KOPT-K1 (cell line): ENCODE data around the gene EIF4G3.

Experiments used
- H3K27ac ChIP-seq: fragments of 200-600 bp; sonication (generic); 2 replicates; pipeline ENCODE4 v1.5.1; 2016; ENCODE audit warnings: antibody characterized with exemption, mild to moderate bottlenecking, low read depth, low read length; ENCODE audit not compliant: poor library complexity, severe bottlenecking
- H3K36me3 ChIP-seq: fragments of 200-600 bp; sonication (generic); 2 replicates; pipeline ENCODE4 v1.5.1; 2017; ENCODE audit warnings: antibody characterized with exemption, mild to moderate bottlenecking, low read length, moderate library complexity; ENCODE audit not compliant: insufficient read depth
- H3K9me3 ChIP-seq: fragments of 200-600 bp; sonication (generic); 2 replicates; pipeline ENCODE4 v1.5.1; 2017; ENCODE audit warnings: antibody characterized with exemption, low read length, mild to moderate bottlenecking; ENCODE audit not compliant: insufficient read depth, poor library complexity, severe bottlenecking

Gene EIF4G3

DNA sequence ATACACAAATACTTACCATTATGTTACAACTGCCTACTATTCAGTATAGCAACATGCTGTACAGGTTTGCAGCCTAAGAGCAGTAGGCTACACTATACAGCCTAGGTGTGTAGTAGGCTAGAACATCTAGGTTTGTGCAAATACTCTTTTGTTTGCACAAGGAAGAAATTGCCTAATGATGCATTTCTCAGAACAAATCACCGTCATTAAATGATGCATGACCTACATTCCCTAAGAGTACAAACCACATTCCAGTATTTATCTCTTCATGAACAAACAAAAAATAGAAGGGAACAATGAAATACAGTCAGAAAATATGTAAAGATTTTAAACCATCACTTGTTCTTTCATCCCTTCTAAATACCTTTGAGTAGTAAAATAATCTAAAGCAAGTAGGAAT, 279.9 kb downstream of the EIF4G3 start:
- H3K36me3 ChIP-seq, result peaks cover 25% of the 10 kb centered on the region
- H3K27ac ChIP-seq, result no peak overlapping the region
- no peaks in the 10 kb centered on the region for H3K9me3 ChIP-seq

DNA sequence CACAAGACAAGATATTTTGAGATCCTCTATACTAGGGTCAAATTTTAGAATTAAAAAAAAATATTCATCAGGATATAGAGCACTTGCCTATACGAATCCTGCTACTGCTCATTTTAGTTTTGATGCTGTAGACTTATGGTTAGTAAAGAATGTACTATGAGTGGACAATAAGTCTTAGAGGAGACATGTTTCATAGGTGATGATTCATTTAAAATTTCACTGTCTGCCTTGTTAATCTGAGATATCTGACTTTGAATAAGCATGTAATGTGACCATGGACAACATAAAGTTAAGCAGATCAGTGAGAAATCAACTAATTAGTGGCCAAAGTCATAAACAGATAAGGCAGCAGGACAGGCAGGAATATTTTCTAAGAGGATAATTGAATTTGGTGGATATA, 282.8 kb downstream of the EIF4G3 start:
- no peaks in the 10 kb centered on the region for H3K9me3 ChIP-seq
- H3K36me3 ChIP-seq, result peaks cover 31% of the 10 kb centered on the region
- H3K27ac ChIP-seq, result no peak overlapping the region

DNA sequence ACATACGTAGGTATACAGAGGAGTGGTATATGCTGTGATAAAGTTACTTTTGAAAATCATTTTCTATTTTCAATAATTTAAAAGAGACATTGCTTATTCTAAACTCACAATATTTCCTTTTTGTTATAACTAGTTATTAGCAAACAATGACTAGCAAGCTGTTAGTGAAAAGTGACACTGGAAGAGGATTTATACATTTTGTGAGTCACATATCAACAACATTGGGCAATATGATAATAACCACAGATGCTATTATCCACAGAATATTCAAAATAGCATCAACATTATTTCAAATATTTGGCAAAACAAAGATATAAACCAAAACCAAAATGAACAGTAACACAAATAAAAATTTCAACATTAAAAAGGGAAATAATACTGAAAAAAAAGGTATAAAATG, 285.6 kb downstream of the EIF4G3 start:
- Histone ChIP-seq H3K36me3 (peaks cover 31% of the 10 kb centered on the region), H3K9me3 (no peaks in the 10 kb centered on the region), H3K27ac (no peak overlapping the region)

DNA sequence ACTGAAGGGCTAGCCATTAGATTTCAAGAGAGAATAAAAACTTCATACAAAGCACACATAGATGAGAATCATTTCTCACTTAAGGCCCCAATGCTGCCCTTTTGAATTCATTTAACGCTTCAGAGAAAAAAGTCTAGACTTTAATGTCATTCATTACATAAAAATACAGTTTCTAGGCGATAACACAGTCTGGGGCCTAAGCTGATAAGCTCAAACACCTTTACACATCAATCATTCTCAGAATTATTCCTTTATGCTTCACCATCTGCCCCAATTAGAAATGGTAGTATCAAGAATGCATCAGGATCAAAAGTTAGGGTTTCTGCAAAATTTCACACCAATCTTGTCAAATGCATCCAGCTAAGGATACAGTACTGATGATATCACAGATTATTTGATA, 289.5 kb downstream of the EIF4G3 start:
- H3K27ac ChIP-seq, result no peak overlapping the region
- no peaks in the 10 kb centered on the region for H3K9me3 ChIP-seq

DNA sequence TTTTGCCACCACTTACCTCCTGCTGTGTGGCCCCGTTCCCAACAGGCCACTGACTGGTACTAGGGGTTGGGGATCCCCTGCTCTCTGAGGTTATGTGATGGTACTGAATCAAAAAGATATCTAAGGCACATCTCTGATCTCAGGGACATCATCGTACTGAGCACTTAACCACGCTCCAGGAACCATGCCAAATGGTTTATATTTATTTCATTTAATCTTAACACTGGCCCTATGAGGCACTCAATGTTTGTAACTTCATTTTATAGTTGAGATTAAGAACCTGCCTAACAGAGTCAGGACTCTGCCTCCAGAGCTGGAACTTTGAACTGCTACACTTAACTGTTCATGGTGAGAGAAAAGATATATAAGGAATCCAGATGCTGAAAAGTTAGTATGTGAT, 291.6 kb downstream of the EIF4G3 start:
- H3K36me3 ChIP-seq, result no peaks in the 10 kb centered on the region
- H3K27ac ChIP-seq, result no peak overlapping the region
- no peaks in the 10 kb centered on the region for H3K9me3 ChIP-seq

More for the DNA sequence above, 289.5 kb downstream of the EIF4G3 start:
- peaks cover 11% of the 10 kb centered on the region; the same call in 1 of the 2 replicates for H3K36me3 ChIP-seq

DNA sequence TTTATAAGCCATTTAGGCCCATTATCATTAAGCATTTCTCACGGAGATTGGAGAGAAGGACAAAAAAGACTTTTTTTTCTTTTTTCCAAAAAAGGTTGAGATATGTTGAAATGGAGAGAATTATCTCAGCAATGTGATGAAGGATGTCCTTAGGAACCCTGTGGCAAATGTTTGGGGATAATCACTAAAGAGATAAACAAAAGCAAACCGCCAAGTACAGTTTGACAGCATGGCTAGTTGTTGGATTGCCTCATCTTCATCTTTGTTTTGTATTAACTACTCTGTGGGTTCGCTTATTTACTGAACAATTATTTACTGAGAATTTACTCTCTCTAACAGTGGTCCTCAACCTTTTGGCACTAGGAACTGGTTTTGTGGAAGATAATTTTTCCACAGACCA, 292.2 kb downstream of the EIF4G3 start:
- no peak overlapping the region for H3K27ac ChIP-seq
- no peaks in the 10 kb centered on the region for H3K36me3 ChIP-seq
- H3K9me3 ChIP-seq, result no peaks in the 10 kb centered on the region

DNA sequence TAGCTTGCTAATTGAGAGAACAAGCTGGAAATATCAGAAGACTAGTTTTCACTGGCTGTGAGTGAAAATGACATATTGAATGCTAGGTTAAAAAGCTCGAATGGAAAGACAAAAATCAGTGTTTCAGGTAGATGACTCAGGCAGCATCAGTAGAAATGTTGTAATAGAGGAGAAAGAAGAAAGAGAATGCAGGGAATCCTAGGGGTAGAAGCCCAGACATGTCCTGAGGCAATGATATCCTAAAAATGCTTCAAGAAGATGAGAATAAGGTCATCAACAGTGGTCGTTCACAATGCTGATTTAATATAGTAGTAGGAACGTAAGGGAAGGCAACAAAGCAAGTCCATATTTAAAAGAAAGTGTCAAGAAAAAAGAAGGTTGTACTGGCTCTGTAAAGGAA, 292.9 kb downstream of the EIF4G3 start:
- Histone ChIP-seq H3K9me3 (no peaks in the 10 kb centered on the region), H3K27ac (no peak overlapping the region), H3K36me3 (peaks cover 4% of the 10 kb centered on the region; the same call in 1 of the 2 replicates)

DNA sequence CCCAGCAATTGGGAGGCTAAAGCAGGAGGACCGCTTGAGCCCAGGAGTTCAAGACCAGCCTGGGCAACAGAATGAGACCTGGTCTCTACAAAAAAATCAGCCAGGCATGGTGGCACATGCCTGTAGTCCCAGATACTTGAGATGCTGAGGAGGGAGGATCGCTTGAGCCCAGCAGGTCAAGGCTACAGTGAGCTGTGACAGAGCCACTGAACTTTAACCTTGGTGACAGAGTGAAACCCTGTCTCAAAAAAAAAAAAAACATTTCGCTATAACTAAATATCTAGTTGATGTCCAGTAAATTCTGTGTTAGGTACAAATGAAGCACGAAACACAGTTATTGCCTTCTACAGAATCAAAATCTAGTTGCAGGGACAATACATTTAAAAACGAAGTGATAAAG, 293.9 kb downstream of the EIF4G3 start:
- Histone ChIP-seq H3K9me3 (no peaks in the 10 kb centered on the region), H3K27ac (no peak overlapping the region), H3K36me3 (peaks cover 9% of the 10 kb centered on the region)

DNA sequence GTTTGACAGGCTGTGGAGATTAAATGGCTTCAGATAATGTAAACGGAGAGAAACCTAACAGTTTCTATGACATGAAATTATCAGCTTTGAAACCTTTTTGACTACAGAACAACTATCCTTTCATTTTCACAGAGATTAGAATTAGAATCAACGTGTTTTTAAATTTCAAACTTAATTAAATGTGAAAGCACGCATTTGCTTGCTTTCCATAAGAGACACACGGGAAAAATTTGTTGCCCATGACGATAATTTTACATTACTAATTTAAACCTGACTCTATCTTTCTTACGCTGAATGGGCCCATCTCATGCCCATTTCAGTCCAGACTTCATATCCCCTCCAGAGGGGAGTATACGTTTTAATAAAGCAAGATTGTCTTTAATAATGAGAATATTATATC, 297.9 kb downstream of the EIF4G3 start:
- no peaks in the 10 kb centered on the region for H3K9me3 ChIP-seq
- peaks cover 9% of the 10 kb centered on the region for H3K36me3 ChIP-seq

DNA sequence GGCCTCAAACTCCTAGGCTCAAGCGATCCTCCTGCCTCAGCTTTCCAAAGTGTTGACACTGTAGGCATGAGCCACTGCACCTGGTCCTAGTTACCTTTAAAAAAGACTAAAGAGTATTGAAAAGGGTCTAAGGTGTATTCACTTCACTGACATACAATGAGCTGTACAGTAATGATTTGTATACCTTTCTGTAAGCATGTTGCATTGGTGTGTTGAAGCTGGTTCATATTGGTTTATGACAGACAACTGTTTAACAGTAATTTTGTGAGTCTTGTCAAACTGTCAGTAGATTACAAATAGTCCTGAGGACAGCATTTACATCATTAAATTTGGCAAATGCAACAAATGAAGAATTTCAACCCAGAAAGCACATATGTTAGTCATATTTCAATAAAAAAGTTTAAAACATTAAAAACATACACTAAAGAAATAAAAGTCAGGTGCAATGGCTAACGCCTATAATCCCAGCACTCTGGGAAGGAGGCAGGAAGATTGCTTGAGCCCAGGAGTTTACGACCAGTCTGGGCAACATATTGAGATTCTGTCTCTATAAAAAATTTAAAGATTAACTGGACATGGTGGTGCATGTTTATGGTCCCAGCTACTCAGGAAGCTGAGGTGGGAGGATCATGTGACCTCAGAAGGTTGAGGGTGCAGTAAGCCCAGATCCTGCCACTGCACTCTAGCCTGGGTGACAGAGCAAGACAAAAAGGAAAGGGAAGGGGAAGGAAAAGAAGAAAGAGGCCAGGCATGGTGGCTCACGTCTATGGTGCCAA, 301.3 kb downstream of the EIF4G3 start:
- H3K27ac ChIP-seq, result no peak overlapping the region
- no peaks in the 10 kb centered on the region for H3K9me3 ChIP-seq
- peaks cover 9% of the 10 kb centered on the region for H3K36me3 ChIP-seq

More for the DNA sequence above, 297.9 kb downstream of the EIF4G3 start:
- no peak overlapping the region for H3K27ac ChIP-seq

DNA sequence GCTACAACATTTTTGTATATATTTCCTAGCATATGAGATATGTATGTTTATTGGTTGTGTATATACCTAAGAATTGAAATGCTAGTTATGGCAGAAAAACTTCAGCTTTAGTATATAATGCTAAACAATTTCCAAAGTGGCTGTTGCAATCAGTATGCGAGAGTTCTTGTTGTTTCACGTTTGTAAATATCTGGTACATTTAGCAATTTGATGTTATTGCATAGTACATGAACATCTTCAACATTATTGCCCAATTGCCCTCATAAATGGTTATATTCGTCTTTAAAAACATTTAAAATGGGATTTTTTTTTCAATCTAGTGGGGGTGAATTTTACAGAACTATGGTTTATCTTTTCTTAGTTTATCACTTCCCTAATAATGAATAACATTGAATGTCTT, 303.4 kb downstream of the EIF4G3 start:
- Histone ChIP-seq H3K36me3 (peaks cover under 1% of the 10 kb centered on the region; the same call in 1 of the 2 replicates), H3K9me3 (no peaks in the 10 kb centered on the region), H3K27ac (no peak overlapping the region)

DNA sequence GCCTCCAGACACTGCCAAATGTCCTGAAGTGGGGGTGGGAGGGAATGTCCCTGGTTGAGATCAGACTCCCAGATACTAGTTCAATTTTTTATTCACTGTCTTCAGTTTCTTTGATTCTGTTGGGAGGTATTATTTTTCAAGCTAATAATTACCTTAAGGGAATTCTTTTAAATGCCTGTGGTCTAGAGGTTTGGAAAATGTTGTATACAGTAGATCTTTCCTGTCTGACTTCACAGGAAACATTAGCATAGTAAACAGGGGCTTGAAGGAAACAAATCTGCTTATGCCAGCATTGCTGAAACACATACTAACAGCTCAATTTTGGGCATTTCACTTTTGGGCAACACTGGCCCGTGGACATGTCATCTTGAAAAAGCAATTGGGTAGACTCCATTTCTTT, 305.3 kb downstream of the EIF4G3 start:
- Histone ChIP-seq H3K27ac (no peak overlapping the region), H3K36me3 (no peaks in the 10 kb centered on the region), H3K9me3 (no peaks in the 10 kb centered on the region)

DNA sequence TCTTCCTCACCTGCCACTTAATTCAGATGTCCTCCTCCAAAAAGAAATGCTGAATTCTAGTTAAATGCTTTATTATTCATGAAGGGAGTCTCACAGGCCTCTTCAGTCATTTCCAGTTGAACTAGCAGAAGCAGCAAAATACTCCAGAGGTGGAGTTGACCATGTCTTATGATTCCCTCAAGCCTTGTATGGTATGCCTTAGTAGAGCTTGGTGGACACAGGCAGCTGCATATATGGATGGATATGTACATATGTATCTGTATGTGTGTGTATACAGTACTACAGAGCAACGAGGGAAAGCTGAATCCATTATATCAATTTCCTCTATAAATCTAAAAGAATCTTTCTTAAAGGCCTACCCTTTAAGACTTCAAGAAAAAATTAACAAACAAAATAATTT, 306.0 kb downstream of the EIF4G3 start:
- Histone ChIP-seq H3K36me3 (no peaks in the 10 kb centered on the region), H3K9me3 (no peaks in the 10 kb centered on the region), H3K27ac (no peak overlapping the region)

DNA sequence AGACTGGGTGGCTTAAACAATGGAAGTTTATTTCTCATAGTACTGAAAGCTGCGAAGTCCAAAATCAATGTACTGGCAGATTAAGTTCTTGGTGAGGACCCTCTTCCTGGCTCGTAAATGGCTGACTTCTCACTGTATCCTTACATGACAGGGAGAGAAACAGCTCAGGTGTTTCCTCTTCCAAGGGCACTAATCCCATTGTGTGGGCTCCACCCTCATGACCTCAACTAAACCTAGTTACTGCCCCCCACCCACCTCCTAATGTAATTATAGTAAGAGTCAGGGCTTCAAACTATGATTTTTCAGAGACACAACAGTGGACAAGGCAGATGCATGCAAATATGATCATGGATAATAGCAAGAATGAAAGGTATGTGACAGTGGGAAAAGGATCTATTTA, 308.4 kb downstream of the EIF4G3 start:
- H3K27ac ChIP-seq, result no peak overlapping the region
- H3K9me3 ChIP-seq, result no peaks in the 10 kb centered on the region
- H3K36me3 ChIP-seq, result peaks cover 14% of the 10 kb centered on the region

DNA sequence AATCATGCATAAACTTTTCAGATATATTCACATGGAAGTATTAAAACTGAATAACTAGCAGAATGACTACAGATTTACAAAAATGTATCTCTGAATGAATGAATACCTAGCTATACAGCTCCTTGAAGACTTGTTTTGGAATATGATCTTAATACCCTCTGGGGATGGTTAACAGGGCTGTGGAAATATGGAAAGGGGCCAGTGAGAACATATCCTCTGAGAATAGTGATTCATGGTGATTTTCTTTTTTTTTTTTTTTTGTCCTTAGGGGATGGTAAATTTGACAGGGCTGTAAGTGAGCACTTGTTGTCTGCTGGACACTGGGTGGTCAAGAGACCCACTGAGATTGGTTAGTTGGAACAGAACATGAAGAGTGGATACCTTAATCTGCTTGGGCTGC, 308.9 kb downstream of the EIF4G3 start:
- Histone ChIP-seq H3K9me3 (no peaks in the 10 kb centered on the region), H3K36me3 (peaks cover 14% of the 10 kb centered on the region), H3K27ac (no peak overlapping the region)

DNA sequence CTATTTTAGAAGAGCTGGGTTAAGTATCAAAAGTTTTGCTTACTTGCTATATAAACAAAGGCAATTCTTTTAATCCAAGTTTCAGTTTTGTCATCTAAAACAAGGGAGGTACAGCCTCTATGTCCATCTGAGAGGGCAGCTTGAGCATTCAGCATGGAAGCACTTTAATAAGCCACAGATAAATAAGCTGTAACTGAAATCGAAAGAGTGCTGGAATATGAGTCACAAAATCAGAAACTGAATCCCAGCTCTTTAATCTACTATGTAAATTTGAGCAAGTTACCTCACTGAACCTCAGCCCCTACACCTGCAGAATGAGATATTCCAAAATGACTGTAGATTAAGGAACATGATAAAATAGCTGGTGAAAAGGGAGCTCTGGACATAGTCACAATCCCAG, 309.6 kb downstream of the EIF4G3 start:
- Histone ChIP-seq H3K27ac (no peak overlapping the region), H3K9me3 (no peaks in the 10 kb centered on the region), H3K36me3 (peaks cover 14% of the 10 kb centered on the region)
